ENCODE measurements around the gene LSM11. TPM values are rescaled to one million over a fixed set of nuclear protein-coding genes. Genes with fewer than 3 reads are reported as not detected.
"Not testable (repeated sequence)": the region's sequence is repeated elsewhere in the genome, so short reads cannot be mapped to it uniquely, and the experiment has no call there.

The LSM11 gene
- total and polyA plus RNA-seq, 2 of the 4 experiments (the other 2 are of a cell fraction): 1.4 to 3.0 TPM

- H3K14ac ChIP-seq (replicated peaks; ENCODE audit: low read depth, low read length); H3K36me3 ChIP-seq (ENCODE audit: control insufficient read depth, insufficient read depth, low read length); dilution Hi-C loops (cut with HindIII; ENCODE audit: low sequenced_read_pairs, unreplicated experiment); H2AK5ac ChIP-seq (ENCODE audit: low read depth, low read length); H2BK120ac ChIP-seq (ENCODE audit: low read depth, low read length); H3K18ac ChIP-seq (ENCODE audit: low read depth, low read length); H2AK9ac ChIP-seq (replicated peaks; ENCODE audit: low read depth, low read length, poor library complexity); H3K79me1 ChIP-seq (ENCODE audit: low read depth in 1 of 2, low read length in 2 of 2); H3K9ac ChIP-seq (ENCODE audit: low read depth, low read length); H3K9me1 ChIP-seq (ENCODE audit: insufficient read depth, low read length); intact Hi-C loops (cut with micrococcal nuclease); H4K91ac ChIP-seq (ENCODE audit: insufficient read depth, low read depth, low read length); POLR2A ChIA-PET (ENCODE audit: unreplicated experiment); H3K56ac ChIP-seq (ENCODE audit: extremely low read depth, insufficient read depth, low read length); H3K4me3 ChIP-seq (ENCODE audit: insufficient read depth, low read depth, low read length); H2AFZ ChIP-seq (replicated peaks; ENCODE audit: low read length, poor library complexity); H2BK5ac ChIP-seq (ENCODE audit: low read depth, low read length, poor library complexity, severe bottlenecking); H3K4me2 ChIP-seq (ENCODE audit: low read depth, low read length); H3K4me1 ChIP-seq (ENCODE audit: control insufficient read depth, insufficient read depth, low read length); in situ Hi-C loops (cut with MboI; ENCODE audit: low sequenced_read_pairs); H2BK15ac ChIP-seq (ENCODE audit: low read depth, low read length); H3K23ac ChIP-seq (ENCODE audit: low read depth, low read length); H4K5ac ChIP-seq (ENCODE audit: low read depth, low read length); H3K4ac ChIP-seq (ENCODE audit: low read depth, low read length); H4K20me1 ChIP-seq (ENCODE audit: insufficient read depth, low read length); H3K27me3 ChIP-seq (ENCODE audit: control insufficient read depth, insufficient read depth, low read length); H4K8ac ChIP-seq (ENCODE audit: low read depth in 2 of 2, low read length in 2 of 2); H3K9me3 ChIP-seq (ENCODE audit: control insufficient read depth, insufficient read depth, low read length); H3K27ac ChIP-seq (ENCODE audit: insufficient read depth, low read length); DNase-seq; ATAC-seq (ENCODE audit: low read depth); H2BK20ac ChIP-seq (ENCODE audit: low read depth, low read length); BruUV-seq (replicated peaks): not testable (repeated sequence)
- CTCF ChIA-PET: interaction anchor here (0.9 kb wide), 1 partner anchor 15 kb away, joined by 3 read pairs; no protein-coding TSS in a partner anchor
- WGBS, 2 experiments (ENCODE audit: extremely low coverage in 2 of 2, insufficient read length in 1 of 2): no CpG with 5 or more reads among the region's 1 CpG
These were observed 15.7 kb upstream of the LSM11 start for GRCh38 chr5:157727858-157728257.
